NCI-H460 (cell line): ENCODE data around the gene SUN3. TPM values are rescaled to one million over a fixed set of nuclear protein-coding genes. Genes with fewer than 3 reads are reported as not detected.

Experiments
- DNase-seq: peaks from one replicate; pipeline ENCODE4 v3.0.0-alpha.2; 2016; ENCODE audit warnings: low read depth; ENCODE audit errors: extremely low read depth
- polyA plus RNA-seq: library from polyadenylated mRNA; depleted of rRNA; stranded (reverse); fragments of >200 nt; gene quantifications from 2 replicates; pipeline ENCODE4 v1.2.3, GENCODE V29; 2014; cell fraction: nucleus; rRNA removed
- total RNA-seq: library from RNA; depleted of rRNA; stranded (reverse); fragments of >200 nt; shearing (Covaris generic); gene quantifications from 2 replicates; pipeline ENCODE4 v1.2.3, GENCODE V29; 2014; rRNA removed

The SUN3 gene
- not detected in 2 replicates for total RNA-seq
- polyA plus RNA-seq = not detected in 2 replicates

- no peak for DNase-seq
Observed at GRCh38 chr7:48028938-48029337, at the start of gene SUN3. Gene SUN3, minus strand, starts transcription at chr7:48029107. Its CDS starts 169 bp downstream, at chr7:48028938.

GRCh38 chr7:48078470-48078869 lies 49.6 kb upstream of the SUN3 start:
- DNase-seq = no peak

- DNase-seq = no peak
Observed at GRCh38 chr7:48077423-48077822, 48.5 kb upstream of the SUN3 start.

- DNase-seq = no peak
Observed at GRCh38 chr7:48074204-48074654, 45.3 kb upstream of the SUN3 start.

- no peak for DNase-seq
Observed at GRCh38 chr7:48067475-48067874, 38.6 kb upstream of the SUN3 start.

- no peak for DNase-seq
Observed at GRCh38 chr7:48063985-48064384, 35.1 kb upstream of the SUN3 start.

GRCh38 chr7:48059706-48060105 lies 30.8 kb upstream of the SUN3 start:
- no peak for DNase-seq

GRCh38 chr7:48058990-48059389 lies 30.1 kb upstream of the SUN3 start:
- no peak for DNase-seq

GRCh38 chr7:48053736-48054135 lies 24.8 kb upstream of the SUN3 start:
- no peak for DNase-seq

GRCh38 chr7:48052748-48053147 lies 23.8 kb upstream of the SUN3 start:
- DNase-seq = no peak

- DNase-seq = no peak
Observed at GRCh38 chr7:48049850-48050249, 20.9 kb upstream of the SUN3 start.

- DNase-seq = no peak
Observed at GRCh38 chr7:48048113-48048512, 19.2 kb upstream of the SUN3 start.

GRCh38 chr7:48046458-48046857 lies 17.6 kb upstream of the SUN3 start:
- DNase-seq = no peak

- no peak for DNase-seq
Observed at GRCh38 chr7:48045195-48045765, 16.4 kb upstream of the SUN3 start.

GRCh38 chr7:48042636-48043035 lies 13.7 kb upstream of the SUN3 start:
- no peak for DNase-seq

GRCh38 chr7:48042216-48042615 lies 13.3 kb upstream of the SUN3 start:
- no peak for DNase-seq

- DNase-seq = no peak
Observed at GRCh38 chr7:48041653-48041970, 12.7 kb upstream of the SUN3 start.

- no peak for DNase-seq
Observed at GRCh38 chr7:48040944-48041652, 12.2 kb upstream of the SUN3 start.

GRCh38 chr7:48038815-48039506 lies 10.1 kb upstream of the SUN3 start:
- DNase-seq = no peak

GRCh38 chr7:48035967-48036478 lies 7.1 kb upstream of the SUN3 start:
- no peak for DNase-seq

- DNase-seq = peak; percentile 83
Observed at GRCh38 chr7:48035301-48035966, 6.5 kb upstream of the SUN3 start, which contains the start of gene C7orf57. Gene C7orf57, plus strand, starts transcription at chr7:48035543. Its CDS starts 766 bp downstream, at chr7:48036309.
